ENCODE results near the gene MAPRE3. TPM values are rescaled to one million over a fixed set of nuclear protein-coding genes. Genes with fewer than 3 reads are reported as not detected.

Gene MAPRE3
- total and polyA plus RNA-seq, 9 of the 15 experiments (the other 6 are each of a cell fraction or from before 2014, with no cell fraction given), result 0.70 to 43.2 (median 12.6) TPM

GRCh38 chr2:27039871-27040270 lies 69.4 kb downstream of the MAPRE3 start (continued):
- TF ChIP-seq ATF3 (IDR thresholded peaks at IDR 0.05) (no peak), ATF3 (CRISPR knock-in tag; conservative IDR thresholded peaks at IDR 0.05) (no peak), ZBTB2 (IDR thresholded peaks at IDR 0.05) (no peak), XRCC4 (IDR thresholded peaks at IDR 0.05; ENCODE audit: extremely low read depth, insufficient read depth, insufficient read length) (no peak), ZNF445 (CRISPR knock-in tag; IDR thresholded peaks at IDR 0.05; ENCODE audit: low read depth) (no peak)

GRCh38 chr2:27040282-27040681 lies 69.8 kb downstream of the MAPRE3 start:
- ChIA-PET POLR2A (interaction anchor here (0.8 to 1.8 kb wide), 7 partner anchors 10 to 79 kb away, joined by 3 to 8 read pairs (median 5); partner anchors contain the start of genes AGBL5, KHK and OST4), CTCF (ENCODE audit: low intra/inter-chr PET ratio) (no interaction called here)
- DNase-seq (ENCODE audit: extremely low read depth in 1 of 4, low spot score in 3 of 4), result no peak
- ATAC-seq, result no peak
- Histone ChIP-seq H2AFZ (ENCODE audit: low read depth, low read length) (no peak overlapping the region), H3K27me3 (ENCODE audit: control insufficient read depth in 2 of 2, insufficient read depth in 2 of 2, low read length in 2 of 2) (no peaks in the 10 kb centered on the region), H3K9me3 (replicated peaks; ENCODE audit: control insufficient read depth, insufficient read depth, low read depth, low read length) (no peaks in the 10 kb centered on the region), H3K4me3 (no peak overlapping the region), H3K9me1 (ENCODE audit: control insufficient read depth, insufficient read depth, low read length) (peaks cover 4% of the 10 kb centered on the region), H3K79me2 (ENCODE audit: control insufficient read depth, insufficient read depth, low read length) (peaks cover 4% of the 10 kb centered on the region; the same call in 1 of the 3 replicates), H3K9ac (ENCODE audit: insufficient read depth in 1 of 2, low read depth in 2 of 2, low read length in 2 of 2) (no peak overlapping the region), H3K27ac (ENCODE audit: extremely low read depth, low read depth, low read length) (no peak overlapping the region), H3K4me2 (ENCODE audit: insufficient read depth, low read length) (no peak overlapping the region), H3K36me3 (ENCODE audit: control insufficient read depth, insufficient read depth, low read length) (peaks cover 84% of the 10 kb centered on the region), H3K4me1 (replicated peaks in 1 of 2; ENCODE audit: control insufficient read depth in 2 of 2, insufficient read depth in 2 of 2, low read length in 2 of 2) (no peaks in the 10 kb centered on the region), H4K20me1 (replicated peaks; ENCODE audit: control insufficient read depth, insufficient read depth, low read length) (no peaks in the 10 kb centered on the region)
- no peak for TF ChIP-seq CXXC5 (CRISPR knock-in tag; IDR thresholded peaks at IDR 0.05)
- TF ChIP-seq BRF1 (IDR thresholded peaks at IDR 0.05; ENCODE audit: borderline replicate concordance, extremely low read depth, insufficient read length), result no peak
- TF ChIP-seq POLR2G (IDR thresholded peaks at IDR 0.05; ENCODE audit: low read depth, low read length), result 0 out of 2 replicates have a peak, but pooled peaks have one; percentile 31
- TF ChIP-seq IRF1 (CRISPR knock-in tag; IDR thresholded peaks at IDR 0.05; ENCODE audit: borderline replicate concordance), result no peak
- TF ChIP-seq RBFOX2 (IDR thresholded peaks at IDR 0.05; ENCODE audit: low read depth, low read length), result peak; percentile 58
- intact Hi-C loops (cut with micrococcal nuclease), result no loop called here
- in situ Hi-C loops (cut with MboI), result no loop called here
- FAIRE-seq, result no peak
- 94% methylated on average over 8 of the region's 8 CpGs for WGBS (ENCODE audit: insufficient coverage, low coverage, missing lambda C conversion rate)
- BruUV-seq (replicated peaks), result no TSS peak

Data from K562 (cell line).